ENCODE data around the gene PPM1E. TPM values are rescaled to one million over a fixed set of nuclear protein-coding genes. Genes with fewer than 3 reads are reported as not detected.

PPM1E gene
- total and polyA plus RNA-seq, 2 donors (not counting 1 experiment from before 2014, with no cell fraction given) = not detected

DNA sequence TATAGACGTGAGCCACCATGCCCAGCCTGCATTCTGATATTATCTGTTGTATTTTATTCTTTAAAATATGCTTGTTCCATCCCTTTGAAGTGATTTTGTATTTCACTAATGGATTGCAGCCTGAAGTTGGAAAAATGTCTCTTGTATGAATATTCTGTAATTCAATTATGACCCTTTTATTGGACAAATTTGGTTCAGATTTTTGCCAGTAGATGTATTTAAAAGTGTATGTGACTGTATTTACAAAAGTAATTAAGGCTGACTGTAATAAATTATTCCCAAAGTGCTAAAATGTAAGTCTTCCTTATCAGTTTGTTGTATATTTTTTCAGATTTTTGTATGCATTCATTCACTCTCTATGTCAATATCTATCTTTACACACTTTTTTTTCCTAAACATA is 23.8 kb downstream of the PPM1E start:
- WGBS (ENCODE audit: insufficient coverage) = no CpG with 5 or more reads among the region's 1 CpG
- Mint-ChIP-seq H3K27ac (no peak overlapping the region), H3K4me1 (no peaks in the 10 kb centered on the region), H3K4me3 (no peak overlapping the region), H3K9me3 (ENCODE audit: insufficient read depth) (no peaks in the 10 kb centered on the region), H3K27me3 (no peaks in the 10 kb centered on the region)
- Histone ChIP-seq H3K9ac (ENCODE audit: low read length) (no peak overlapping the region), H3K79me2 (ENCODE audit: control insufficient read depth, insufficient read depth, low read length) (no peaks in the 10 kb centered on the region), H3K27ac (ENCODE audit: low read length in 2 of 2) (no peak overlapping the region), H4K20me1 (ENCODE audit: control insufficient read depth, insufficient read depth, low read length, poor library complexity, severe bottlenecking) (no peaks in the 10 kb centered on the region), H3K4me1 (ENCODE audit: control insufficient read depth in 2 of 2, insufficient read depth in 2 of 2, low read length in 2 of 2) (no peaks in the 10 kb centered on the region), H3K9me3 (ENCODE audit: control extremely low read depth in 1 of 3, control insufficient read depth in 2 of 3, insufficient read depth in 1 of 3, low read length in 2 of 3) (no peaks in the 10 kb centered on the region), H3K4me2 (replicated peaks; ENCODE audit: low read depth, low read length, poor library complexity, severe bottlenecking) (no peak overlapping the region), H2AFZ (ENCODE audit: insufficient read depth, low read depth, low read length, poor library complexity, severe bottlenecking) (no peak overlapping the region), H3K36me3 (replicated peaks in 1 of 2; ENCODE audit: control extremely low read depth in 1 of 2, control insufficient read depth in 1 of 2, extremely low read depth in 1 of 2, insufficient read depth in 2 of 2, low read length in 1 of 2) (no peaks in the 10 kb centered on the region), H3K4me3 (ENCODE audit: control extremely low read depth in 1 of 5, extremely low read depth in 1 of 5, insufficient read depth in 1 of 5, low read depth in 2 of 5, low read length in 4 of 5) (no peak overlapping the region), H3K27me3 (replicated peaks in 1 of 4; ENCODE audit: control extremely low read depth in 1 of 4, control insufficient read depth in 3 of 4, insufficient read depth in 4 of 4, low read length in 3 of 4) (no peaks in the 10 kb centered on the region)
- POLR2A ChIA-PET = no interaction called here
- intact Hi-C loops (cut with micrococcal nuclease) = no loop called here
- DNase-seq (no peak), ATAC-seq (ENCODE audit: low read depth) (no peak)
- no peak for TF ChIP-seq EZH2 (IDR thresholded peaks at IDR 0.05; ENCODE audit: borderline replicate concordance, insufficient read depth, low read depth, low read length, poor library complexity, severe bottlenecking)
- TF ChIP-seq, protein P1, sequence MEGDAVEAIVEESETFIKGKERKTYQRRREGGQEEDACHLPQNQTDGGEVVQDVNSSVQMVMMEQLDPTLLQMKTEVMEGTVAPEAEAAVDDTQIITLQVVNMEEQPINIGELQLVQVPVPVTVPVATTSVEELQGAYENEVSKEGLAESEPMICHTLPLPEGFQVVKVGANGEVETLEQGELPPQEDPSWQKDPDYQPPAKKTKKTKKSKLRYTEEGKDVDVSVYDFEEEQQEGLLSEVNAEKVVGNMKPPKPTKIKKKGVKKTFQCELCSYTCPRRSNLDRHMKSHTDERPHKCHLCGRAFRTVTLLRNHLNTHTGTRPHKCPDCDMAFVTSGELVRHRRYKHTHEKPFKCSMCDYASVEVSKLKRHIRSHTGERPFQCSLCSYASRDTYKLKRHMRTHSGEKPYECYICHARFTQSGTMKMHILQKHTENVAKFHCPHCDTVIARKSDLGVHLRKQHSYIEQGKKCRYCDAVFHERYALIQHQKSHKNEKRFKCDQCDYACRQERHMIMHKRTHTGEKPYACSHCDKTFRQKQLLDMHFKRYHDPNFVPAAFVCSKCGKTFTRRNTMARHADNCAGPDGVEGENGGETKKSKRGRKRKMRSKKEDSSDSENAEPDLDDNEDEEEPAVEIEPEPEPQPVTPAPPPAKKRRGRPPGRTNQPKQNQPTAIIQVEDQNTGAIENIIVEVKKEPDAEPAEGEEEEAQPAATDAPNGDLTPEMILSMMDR (IDR thresholded peaks at IDR 0.05) = no peak
- CTCF ChIA-PET = no interaction called here

DNA sequence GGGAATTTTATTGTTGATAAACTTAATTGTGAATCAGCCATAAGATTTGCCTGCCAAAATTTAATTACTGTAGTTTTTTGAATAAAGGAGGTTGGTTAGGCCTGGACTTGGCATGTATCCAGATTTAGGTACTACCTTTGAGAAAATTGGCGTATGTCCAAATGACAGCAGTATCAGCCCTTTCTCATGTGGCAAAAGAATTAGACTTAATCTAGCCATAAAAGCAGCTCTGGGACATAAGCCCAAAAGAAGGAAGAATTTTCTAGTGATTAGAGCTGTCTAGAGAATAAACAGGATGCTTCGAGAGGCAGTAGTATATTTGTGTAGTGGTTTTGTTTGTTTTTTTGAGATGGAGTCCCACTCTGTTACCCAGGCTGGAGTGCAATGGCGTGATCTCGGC is 27.7 kb downstream of the PPM1E start:
- no peak overlapping the region for H3K4me3 Mint-ChIP-seq
- peaks cover 6% of the 10 kb centered on the region for H3K27me3 Mint-ChIP-seq
- ATAC-seq (ENCODE audit: low read depth) = no peak
- H3K27ac Mint-ChIP-seq = no peak overlapping the region
- CTCF ChIA-PET = no interaction called here
- intact Hi-C loops (cut with micrococcal nuclease) = no loop called here
- POLR2A ChIA-PET = no interaction called here
- no peaks in the 10 kb centered on the region for H3K4me1 Mint-ChIP-seq
- H3K4me3 ChIP-seq (ENCODE audit: control extremely low read depth in 1 of 5, extremely low read depth in 1 of 5, insufficient read depth in 1 of 5, low read depth in 2 of 5, low read length in 4 of 5) = no peak overlapping the region
- 93% methylated on average over 3 of the region's 4 CpGs for WGBS (ENCODE audit: insufficient coverage)
- DNase-seq = no peak
- no peaks in the 10 kb centered on the region for H3K9me3 Mint-ChIP-seq (ENCODE audit: insufficient read depth)
- H3K27me3 ChIP-seq (replicated peaks in 1 of 4; ENCODE audit: control extremely low read depth in 1 of 4, control insufficient read depth in 3 of 4, insufficient read depth in 4 of 4, low read length in 3 of 4) = peaks cover 0 to 2% (median 0%) of the 10 kb centered on the region in 4 experiments
- no peaks in the 10 kb centered on the region for H3K36me3 ChIP-seq (replicated peaks in 1 of 2; ENCODE audit: control extremely low read depth in 1 of 2, control insufficient read depth in 1 of 2, extremely low read depth in 1 of 2, insufficient read depth in 2 of 2, low read length in 1 of 2)
- no peaks in the 10 kb centered on the region for H3K4me1 ChIP-seq (ENCODE audit: control insufficient read depth in 2 of 2, insufficient read depth in 2 of 2, low read length in 2 of 2)
- H3K4me2 ChIP-seq (replicated peaks; ENCODE audit: low read depth, low read length, poor library complexity, severe bottlenecking) = no peak overlapping the region
- TF ChIP-seq EZH2 (IDR thresholded peaks at IDR 0.05; ENCODE audit: borderline replicate concordance, insufficient read depth, low read depth, low read length, poor library complexity, severe bottlenecking) = no peak
- TF ChIP-seq, protein P1 (IDR thresholded peaks at IDR 0.05) = no peak
- H3K9me3 ChIP-seq (ENCODE audit: control extremely low read depth in 1 of 3, control insufficient read depth in 2 of 3, insufficient read depth in 1 of 3, low read length in 2 of 3) = no peaks in the 10 kb centered on the region
- H2AFZ ChIP-seq (ENCODE audit: insufficient read depth, low read depth, low read length, poor library complexity, severe bottlenecking) = no peak overlapping the region
- no peak overlapping the region for H3K9ac ChIP-seq (ENCODE audit: low read length)
- H4K20me1 ChIP-seq (ENCODE audit: control insufficient read depth, insufficient read depth, low read length, poor library complexity, severe bottlenecking) = no peaks in the 10 kb centered on the region
- H3K79me2 ChIP-seq (ENCODE audit: control insufficient read depth, insufficient read depth, low read length) = no peaks in the 10 kb centered on the region
- H3K27ac ChIP-seq (ENCODE audit: low read length in 2 of 2) = no peak overlapping the region

All from B cell (primary cell).